Thyroid gland (tissue), 4 donors: ENCODE data around the gene FAM114A2. TPM values are rescaled to one million over a fixed set of nuclear protein-coding genes. Genes with fewer than 3 reads are reported as not detected.

ENCODE experiments used
- DNase-seq, 2 donors: peaks; one replicate each; pipeline ENCODE4 v3.0.0-alpha.2; 2019
- H3K27ac ChIP-seq, 3 donors: fragments of 200-600 bp; sonication (generic); 1 replicate in 2 of 3; 2 replicates in 1 of 3; pipeline ENCODE4 v1.5.1; 2016 to 2019; ENCODE audit warnings: mild to moderate bottlenecking in 1 of 3, moderate library complexity in 1 of 3
- H3K27me3 ChIP-seq: fragments of 200-600 bp; sonication (generic); one replicate; pipeline ENCODE4 v1.5.1; 2019
- H3K36me3 ChIP-seq, 2 donors: fragments of 200-600 bp; sonication (generic); one replicate each; pipeline ENCODE4 v1.5.1; 2016 to 2019
- H3K4me1 ChIP-seq, 2 donors: fragments of 200-600 bp; sonication (generic); one replicate each; pipeline ENCODE4 v1.5.1; 2017 to 2019
- H3K4me3 ChIP-seq, 3 donors: fragments of 200-600 bp; sonication (generic); replicated peaks in 1 of 3; 1 replicate in 2 of 3; 2 replicates in 1 of 3; pipeline ENCODE4 v1.5.1; 2016; ENCODE audit warnings: mild to moderate bottlenecking in 1 of 3
- H3K9me3 ChIP-seq: fragments of 200-600 bp; sonication (generic); one replicate; pipeline ENCODE4 v1.5.1; 2017
- POLR2A ChIP-seq, 2 donors: fragments of 450-650 bp; IDR thresholded peaks; one replicate each; pipeline ENCODE4 v1.6.1; 2017; ENCODE audit warnings: antibody characterized with exemption in 2 of 2, mild to moderate bottlenecking in 2 of 2, moderate library complexity in 1 of 2
- WGBS, 2 donors: methylation state at CpG; one replicate each; pipeline ENCODE4 v1.1.5; 2017; 5-methylcytosine and 5-hydroxymethylcytosine counted together
- intact Hi-C: fragments of 100-400 bp; cut with DNase I; formaldehyde crosslinking; loops from one replicate; pipeline ENCODE4 v1.15.1; 2023
- total RNA-seq, 4 donors: library from RNA; depleted of rRNA; stranded (reverse); fragments of >200 nt; gene quantifications; one replicate each; pipeline ENCODE4 v1.2.3, GENCODE V29; 2016
- TF ChIP-seq, protein P1 (sequence below), 6 experiments: fragments of 200-600 bp in 3 of 6; fragments of 450-650 bp in 3 of 6; sonication (generic) in 3 of 6; IDR thresholded peaks; one replicate each; pipeline ENCODE4 v1.5.1; 2016 to 2019; ENCODE audit warnings: antibody characterized with exemption in 6 of 6, mild to moderate bottlenecking in 2 of 6, inconsistent platforms in 1 of 6, moderate library complexity in 1 of 6

Gene FAM114A2
- total RNA-seq, 4 donors from 2014 or later = 21.1 to 28.9 (median 23.3) TPM

DNA sequence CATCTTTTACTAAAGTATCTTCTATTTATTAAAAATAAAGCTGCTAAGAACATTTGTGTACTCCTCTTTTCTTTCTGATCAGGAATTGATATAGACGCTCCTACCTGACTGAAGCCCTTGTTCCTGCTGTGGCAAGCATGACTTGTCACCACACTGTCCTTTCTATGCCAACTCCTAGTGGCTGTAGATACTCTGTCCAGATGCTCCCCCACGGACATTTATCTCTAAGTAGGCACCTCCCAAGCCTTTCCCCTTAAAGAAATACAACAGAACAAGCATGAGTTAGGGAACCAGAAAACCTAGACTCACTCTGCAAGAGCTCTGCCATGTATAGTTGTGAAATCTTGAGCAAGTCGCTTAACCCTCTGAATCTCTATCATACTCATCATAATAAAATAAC is 53.2 kb downstream of the FAM114A2 start:
- intact Hi-C loops = no loop called here
- no peak overlapping the region for H3K4me3 ChIP-seq
- no peaks in the 10 kb centered on the region for H3K27me3 ChIP-seq
- 68 to 71% methylated on average over 3 of the region's 3 CpGs for WGBS, 2 donors
- DNase-seq = no peak
- H3K36me3 ChIP-seq = no peaks in the 10 kb centered on the region
- TF ChIP-seq POLR2A (IDR thresholded peaks at IDR 0.05) = no peak
- TF ChIP-seq, protein P1, sequence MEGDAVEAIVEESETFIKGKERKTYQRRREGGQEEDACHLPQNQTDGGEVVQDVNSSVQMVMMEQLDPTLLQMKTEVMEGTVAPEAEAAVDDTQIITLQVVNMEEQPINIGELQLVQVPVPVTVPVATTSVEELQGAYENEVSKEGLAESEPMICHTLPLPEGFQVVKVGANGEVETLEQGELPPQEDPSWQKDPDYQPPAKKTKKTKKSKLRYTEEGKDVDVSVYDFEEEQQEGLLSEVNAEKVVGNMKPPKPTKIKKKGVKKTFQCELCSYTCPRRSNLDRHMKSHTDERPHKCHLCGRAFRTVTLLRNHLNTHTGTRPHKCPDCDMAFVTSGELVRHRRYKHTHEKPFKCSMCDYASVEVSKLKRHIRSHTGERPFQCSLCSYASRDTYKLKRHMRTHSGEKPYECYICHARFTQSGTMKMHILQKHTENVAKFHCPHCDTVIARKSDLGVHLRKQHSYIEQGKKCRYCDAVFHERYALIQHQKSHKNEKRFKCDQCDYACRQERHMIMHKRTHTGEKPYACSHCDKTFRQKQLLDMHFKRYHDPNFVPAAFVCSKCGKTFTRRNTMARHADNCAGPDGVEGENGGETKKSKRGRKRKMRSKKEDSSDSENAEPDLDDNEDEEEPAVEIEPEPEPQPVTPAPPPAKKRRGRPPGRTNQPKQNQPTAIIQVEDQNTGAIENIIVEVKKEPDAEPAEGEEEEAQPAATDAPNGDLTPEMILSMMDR (IDR thresholded peaks at IDR 0.05) = no peak
- H3K9me3 ChIP-seq = no peaks in the 10 kb centered on the region
- H3K27ac ChIP-seq = no peak overlapping the region
- H3K4me1 ChIP-seq = no peaks in the 10 kb centered on the region

DNA sequence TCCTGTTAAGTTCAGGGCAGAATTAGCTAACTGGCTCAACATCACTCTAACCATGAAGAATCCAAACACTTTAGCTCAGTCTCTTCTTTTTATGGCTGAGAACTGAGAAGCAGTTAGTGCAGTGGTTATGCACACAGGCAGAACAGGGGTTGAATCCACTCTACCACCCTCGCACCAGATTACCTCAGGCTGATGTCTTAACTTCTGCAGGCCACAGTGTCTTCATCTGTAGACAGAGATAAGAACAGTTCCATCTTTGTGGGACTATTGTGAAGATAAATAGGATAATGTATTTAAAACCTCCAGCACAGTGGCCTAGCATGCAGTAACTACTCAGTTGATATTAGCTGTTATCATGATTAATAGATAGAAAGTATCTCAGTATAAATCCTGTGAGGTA is 54.8 kb downstream of the FAM114A2 start:
- no peak overlapping the region for H3K27ac ChIP-seq
- H3K27me3 ChIP-seq = no peaks in the 10 kb centered on the region
- DNase-seq = no peak
- H3K9me3 ChIP-seq = no peaks in the 10 kb centered on the region
- no peak for TF ChIP-seq POLR2A (IDR thresholded peaks at IDR 0.05)
- TF ChIP-seq, protein P1 (IDR thresholded peaks at IDR 0.05) = no peak
- no peaks in the 10 kb centered on the region for H3K36me3 ChIP-seq
- WGBS, 2 donors = 91 to 94% methylated on average over 1 of the region's 1 CpG
- H3K4me3 ChIP-seq = no peak overlapping the region
- no peaks in the 10 kb centered on the region for H3K4me1 ChIP-seq
- intact Hi-C loops = no loop called here

DNA sequence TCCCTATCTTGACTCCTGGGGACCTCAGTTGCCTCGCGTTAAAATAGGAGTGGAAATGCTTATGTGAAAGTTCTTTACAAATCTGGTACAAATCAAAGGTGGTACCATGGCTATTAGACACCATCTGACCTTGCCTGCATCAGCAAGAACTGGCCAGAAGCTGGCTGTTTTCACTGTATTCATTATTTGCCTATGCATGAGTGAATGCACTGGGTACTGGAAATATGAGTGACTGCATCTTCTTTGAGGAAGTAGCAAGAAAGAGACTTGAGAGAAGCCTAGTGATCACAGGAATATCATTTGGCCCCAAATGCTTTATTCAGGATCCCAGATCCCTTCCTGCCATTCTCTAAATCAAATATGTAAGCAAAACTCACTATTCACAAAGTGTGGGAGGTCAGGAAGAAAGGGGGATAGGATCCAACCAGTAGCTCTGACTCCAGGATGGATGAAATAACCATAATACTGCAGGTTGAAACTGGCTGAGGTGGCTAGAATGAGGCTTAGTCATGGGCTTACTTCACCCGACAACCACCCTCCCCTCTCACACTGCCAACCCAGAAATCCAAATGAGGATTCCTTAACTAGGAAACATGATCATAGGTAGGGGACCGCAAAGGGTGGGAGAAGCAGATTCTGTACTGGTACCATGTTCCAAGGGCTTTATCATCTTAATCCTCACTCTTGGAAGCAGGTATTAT is 56.7 kb downstream of the FAM114A2 start:
- no peaks in the 10 kb centered on the region for H3K4me1 ChIP-seq
- no peaks in the 10 kb centered on the region for H3K36me3 ChIP-seq
- WGBS, 2 donors = 86 to 89% methylated on average over 4 of the region's 4 CpGs
- H3K27ac ChIP-seq = no peak overlapping the region
- intact Hi-C loops = no loop called here
- H3K9me3 ChIP-seq = no peaks in the 10 kb centered on the region
- no peak for TF ChIP-seq POLR2A (IDR thresholded peaks at IDR 0.05)
- TF ChIP-seq, protein P1 (IDR thresholded peaks at IDR 0.05) = no peak
- H3K27me3 ChIP-seq = no peaks in the 10 kb centered on the region
- no peak overlapping the region for H3K4me3 ChIP-seq
- DNase-seq = no peak

DNA sequence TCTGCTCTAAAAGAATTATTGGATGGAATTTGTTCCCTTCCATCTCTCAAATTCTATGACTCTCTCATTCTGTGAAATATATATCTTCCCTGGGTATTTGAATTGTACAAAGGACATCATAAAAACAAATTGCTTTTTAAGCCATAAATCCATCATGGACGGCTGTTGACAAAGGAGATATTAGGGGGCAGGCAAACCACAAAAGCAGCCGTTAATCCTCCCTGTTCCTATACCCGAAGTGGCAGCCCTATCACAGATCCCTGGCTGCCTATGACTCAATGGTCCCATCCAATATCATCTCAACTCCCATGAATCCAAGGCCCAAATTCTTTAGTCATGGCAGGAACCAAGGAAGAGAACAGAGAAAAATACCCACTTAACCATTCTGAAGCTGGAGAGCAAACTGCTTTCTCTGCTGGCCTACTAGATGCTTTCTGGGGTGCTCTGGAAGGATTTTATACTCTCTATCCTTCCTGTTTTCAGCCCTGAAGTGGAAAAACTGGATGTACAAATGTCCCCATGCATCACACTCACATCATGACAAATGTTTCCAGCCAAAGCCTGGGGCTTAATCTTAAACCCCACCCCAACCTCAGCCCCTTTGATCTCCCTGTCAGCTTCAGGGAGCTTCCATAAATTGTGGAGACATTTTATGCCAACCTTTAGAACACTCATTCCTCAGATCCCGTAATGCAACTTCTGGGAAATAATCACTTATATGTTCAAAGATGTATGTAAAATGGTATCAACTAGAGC is 59.5 kb downstream of the FAM114A2 start:
- Histone ChIP-seq H3K9me3 (no peaks in the 10 kb centered on the region), H3K27me3 (no peaks in the 10 kb centered on the region), H3K27ac (no peak overlapping the region), H3K4me1 (no peaks in the 10 kb centered on the region), H3K36me3 (no peaks in the 10 kb centered on the region), H3K4me3 (no peak overlapping the region)
- no peak for DNase-seq
- WGBS, 2 donors = 77 to 86% methylated on average over 4 of the region's 4 CpGs
- TF ChIP-seq, protein P1 (IDR thresholded peaks at IDR 0.05) = no peak
- no peak for TF ChIP-seq POLR2A (IDR thresholded peaks at IDR 0.05)
- intact Hi-C loops = loop anchor here (10.0 kb wide), 1 partner anchor 426 kb away; no protein-coding TSS in a partner anchor

DNA sequence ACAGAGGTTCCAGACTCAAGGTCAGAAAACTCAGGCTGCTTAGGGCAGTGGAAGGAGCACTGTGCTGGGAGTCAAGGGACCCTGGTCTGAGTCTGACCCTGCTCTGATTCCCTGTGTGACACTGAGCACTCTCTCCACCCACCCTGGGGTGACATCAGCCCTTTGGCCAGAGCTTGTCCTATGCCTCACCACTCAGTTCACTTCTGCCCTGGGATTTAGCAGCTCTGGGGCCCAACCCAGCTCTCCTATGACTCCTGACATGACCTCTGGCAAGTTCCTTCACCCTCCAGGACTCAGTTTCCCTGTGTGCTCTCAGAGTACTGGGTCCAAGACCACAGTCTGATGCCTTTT is 63.9 kb downstream of the FAM114A2 start:
- Histone ChIP-seq H3K27ac (no peak overlapping the region), H3K4me1 (no peaks in the 10 kb centered on the region), H3K9me3 (no peaks in the 10 kb centered on the region), H3K4me3 (no peak overlapping the region), H3K36me3 (no peaks in the 10 kb centered on the region), H3K27me3 (no peaks in the 10 kb centered on the region)
- no peak for DNase-seq
- intact Hi-C loops = loop anchor here (10.0 kb wide), 1 partner anchor 430 kb away; no protein-coding TSS in a partner anchor
- TF ChIP-seq, protein P1 (IDR thresholded peaks at IDR 0.05) = no peak
- no peak for TF ChIP-seq POLR2A (IDR thresholded peaks at IDR 0.05)
